HCT116 (cell line): ENCODE data around the gene KCNA2. TPM values are rescaled to one million over a fixed set of nuclear protein-coding genes. Genes with fewer than 3 reads are reported as not detected.

Source experiments
- ATAC-seq: fragments of 200-7000 bp; cut with Tn5 transposase; 2 replicates; pipeline ENCODE4 v1.9.1; 2020; ENCODE audit warnings: mild to moderate bottlenecking, moderate library complexity
- Bru-seq: library from RNA; stranded (reverse); fragments of 400-500 nt; gene quantifications from one replicate; lab custom pipeline; 2021; lab: Mats Ljungman, UMichigan
- BruChase-seq, 2 experiments: library from RNA; stranded (reverse); fragments of 400-500 nt; gene quantifications; one replicate each; lab custom pipeline; 2021; lab: Mats Ljungman, UMichigan
- BruUV-seq: library from RNA; stranded (reverse); fragments of 400-500 nt; replicated peaks from 2 replicates; lab custom pipeline; 2021; lab: Mats Ljungman, UMichigan
- CTCF ChIA-PET: fragments of 300-600 bp; sonication (Branson Sonifier 250); formaldehyde crosslinking; loops from one replicate; lab custom pipeline; 2021; ENCODE audit warnings: antibody characterized with exemption; lab: Charles Lee
- POLR2A ChIA-PET: fragments of 300-600, 350-600 bp; sonication (Branson Sonifier 250); formaldehyde crosslinking; loops from one replicate; lab custom pipeline; 2021; ENCODE audit warnings: antibody characterized with exemption; lab: Charles Lee
- RAD21 ChIA-PET, 2 experiments: fragments of 300-600 bp; sonication (Branson Sonifier 250); formaldehyde crosslinking; loops; one replicate each; lab custom pipeline; 2023; ENCODE audit warnings: low total read pairs in 2 of 2; ENCODE audit not compliant: uncharacterized antibody in 2 of 2, unreplicated experiment in 2 of 2, low non-redundant PET in 1 of 2; lab: Charles Lee
- DNase-seq: peaks from one replicate; pipeline ENCODE4 v3.0.0-alpha.2; 2010; ENCODE audit warnings: low read depth, low spot score
- H2AFZ ChIP-seq: fragments of 200-600 bp; shearing (Covaris generic), sonication (generic); 2 replicates; pipeline ENCODE4 v1.6.1; 2017; ENCODE audit warnings: low read depth, mixed run types, mixed read lengths, antibody characterized with exemption, low read length; ENCODE audit not compliant: poor library complexity, severe bottlenecking
- H3K27ac ChIP-seq: 2 replicates; pipeline ENCODE4 v1.5.1; 2012; ENCODE audit warnings: low read depth, low read length
- H3K27me3 ChIP-seq: fragments of 200-600 bp; sonication (generic); 2 replicates; pipeline ENCODE4 v1.6.1; 2016; ENCODE audit warnings: mixed run types, low read length, mixed read lengths; ENCODE audit not compliant: insufficient read depth
- H3K36me3 ChIP-seq, 2 experiments: fragments of 200-500 bp in 1 of 2; fragments of 200-600 bp in 1 of 2; sonication (Bioruptor generic) in 1 of 2; sonication (generic) in 1 of 2; 2 replicates each; pipeline versions ENCODE4 v1.5.1 to v1.6.1; 2014 to 2016; ENCODE audit warnings: low read length in 2 of 2, inconsistent platforms in 1 of 2, mixed read lengths in 1 of 2, mixed run types in 1 of 2; ENCODE audit not compliant: insufficient read depth in 2 of 2, control insufficient read depth in 1 of 2
- H3K4me1 ChIP-seq, 2 experiments: fragments of 200-600 bp in 1 of 2; sonication (generic) in 1 of 2; 2 replicates each; pipeline versions ENCODE4 v1.5.1 to v1.6.1; 2012 to 2017; ENCODE audit warnings: low read length in 2 of 2, inconsistent platforms in 1 of 2, mild to moderate bottlenecking in 1 of 2, mixed read lengths in 1 of 2, mixed run types in 1 of 2, moderate library complexity in 1 of 2; ENCODE audit not compliant: insufficient read depth in 2 of 2, control insufficient read depth in 1 of 2
- H3K4me2 ChIP-seq: fragments of 200-600 bp; sonication (generic); 2 replicates; pipeline ENCODE4 v1.6.1; 2017; ENCODE audit warnings: mixed run types, low read length, mixed read lengths
- H3K4me3 ChIP-seq, 2 experiments: fragments of 200-600 bp in 1 of 2; sonication (generic) in 1 of 2; replicated peaks in 1 of 2; 2 replicates each; pipeline ENCODE4 v1.5.1; 2011 to 2016; ENCODE audit warnings: low read length in 2 of 2, control low read depth in 1 of 2, low read depth in 1 of 2, mild to moderate bottlenecking in 1 of 2, mixed read lengths in 1 of 2, mixed run types in 1 of 2
- H3K79me2 ChIP-seq: fragments of 200-600 bp; sonication (generic); 2 replicates; pipeline ENCODE4 v1.6.1; 2017; ENCODE audit warnings: mild to moderate bottlenecking, mixed run types, low read length, moderate library complexity, mixed read lengths; ENCODE audit not compliant: insufficient read depth
- H3K9ac ChIP-seq: fragments of 200-600 bp; sonication (generic); 2 replicates; pipeline ENCODE4 v1.6.1; 2016; ENCODE audit warnings: low read length, mixed read lengths
- H3K9me2 ChIP-seq: fragments of 200-600 bp; sonication (generic), shearing (Covaris generic); 2 replicates; pipeline ENCODE4 v1.6.1; 2017; ENCODE audit warnings: mixed run types, mild to moderate bottlenecking, moderate library complexity; ENCODE audit not compliant: insufficient read depth
- H3K9me3 ChIP-seq, 2 experiments: fragments of 200-500 bp in 1 of 2; fragments of 200-600 bp in 1 of 2; sonication (Bioruptor generic) in 1 of 2; sonication (generic) in 1 of 2; 2 replicates each; pipeline ENCODE4 v1.6.1; 2014 to 2017; ENCODE audit warnings: low read length in 2 of 2, mixed read lengths in 2 of 2, inconsistent platforms in 1 of 2, low read depth in 1 of 2, mild to moderate bottlenecking in 1 of 2, mixed run types in 1 of 2, moderate library complexity in 1 of 2; ENCODE audit not compliant: control insufficient read depth in 1 of 2, insufficient read depth in 1 of 2
- H4K20me1 ChIP-seq: fragments of 200-600 bp; sonication (generic), shearing (Covaris generic); 2 replicates; pipeline ENCODE4 v1.6.1; 2017; ENCODE audit warnings: mixed run types, mild to moderate bottlenecking, moderate library complexity; ENCODE audit not compliant: insufficient read depth
- CBX3 ChIP-seq: IDR thresholded peaks from 2 replicates; pipeline ENCODE4 v1.6.1; 2012; ENCODE audit warnings: low read depth
- CEBPB ChIP-seq: IDR thresholded peaks from 2 replicates; pipeline ENCODE4 v1.6.1; 2012; ENCODE audit warnings: low read depth
- ELF1 ChIP-seq: IDR thresholded peaks from 2 replicates; pipeline ENCODE4 v1.6.1; 2012; ENCODE audit warnings: low read depth, borderline replicate concordance
- EZH2 ChIP-seq: fragments of 200-600 bp; sonication (generic); IDR thresholded peaks from 2 replicates; pipeline ENCODE4 v1.6.1; 2017; ENCODE audit warnings: antibody characterized with exemption, mixed run types
- EZH2phosphoT487 ChIP-seq: fragments of 200-600 bp; IDR thresholded peaks from 2 replicates; pipeline ENCODE4 v1.6.1; 2018; ENCODE audit warnings: antibody characterized with exemption, borderline replicate concordance
- POLR2A ChIP-seq: IDR thresholded peaks from 2 replicates; pipeline ENCODE4 v1.7.0; 2011; ENCODE audit warnings: borderline replicate concordance; ENCODE audit not compliant: insufficient read depth, insufficient read length; ENCODE audit errors: extremely low read depth
- POLR2AphosphoS5 ChIP-seq: IDR thresholded peaks from 2 replicates; pipeline ENCODE4 v1.6.1; 2011; ENCODE audit warnings: mild to moderate bottlenecking, low read depth, low read length, moderate library complexity
- RAD21 ChIP-seq: IDR thresholded peaks from 2 replicates; pipeline ENCODE4 v1.6.1; 2012; ENCODE audit warnings: low read depth, mild to moderate bottlenecking
- SP1 ChIP-seq: IDR thresholded peaks from 2 replicates; pipeline ENCODE4 v1.6.1; 2012; ENCODE audit warnings: low read depth
- SRF ChIP-seq: IDR thresholded peaks from 2 replicates; pipeline ENCODE4 v1.6.1; 2012; ENCODE audit warnings: low read depth
- TCF7L2 ChIP-seq: IDR thresholded peaks from 2 replicates; pipeline ENCODE4 v1.7.0; 2011; ENCODE audit warnings: borderline replicate concordance, inconsistent platforms; ENCODE audit not compliant: insufficient read depth, insufficient read length; ENCODE audit errors: extremely low read depth
- ZFX ChIP-seq: fragments of 450-650 bp; IDR thresholded peaks from 2 replicates; pipeline ENCODE4 v1.6.1; 2017
- ZNF274 ChIP-seq: fragments of 200-500 bp; sonication (Bioruptor generic); IDR thresholded peaks from 2 replicates; pipeline ENCODE4 v1.6.1; 2014; ENCODE audit warnings: mild to moderate bottlenecking, low read depth, low read length, inconsistent platforms
- intact Hi-C: fragments of 100-400 bp; cut with micrococcal nuclease; formaldehyde crosslinking; loops from 2 replicates; pipeline ENCODE4 v1.10.0; 2022
- long read RNA-seq: library from polyadenylated mRNA; unstranded; transcript quantifications from one replicate; pipeline ENCODE4 v2.0.0, GENCODE V29; 2021; ENCODE audit not compliant: unreplicated experiment
- polyA plus RNA-seq: library from polyadenylated mRNA; unstranded; fragments of >200 nt; gene quantifications from 2 replicates; pipeline ENCODE4 v1.2.1, GENCODE V29; 2012; ENCODE audit warnings: missing spikeins
- total RNA-seq: library from RNA; stranded (reverse); gene quantifications from one replicate; pipeline ENCODE4 v1.2.1, GENCODE V29; 2021; ENCODE audit not compliant: unreplicated experiment
- TF ChIP-seq, protein P1 (sequence below): IDR thresholded peaks from 2 replicates; pipeline ENCODE4 v1.6.1; 2012
- TF ChIP-seq, protein P2 (sequence below): IDR thresholded peaks from 2 replicates; pipeline ENCODE4 v1.6.1; 2012
- TF ChIP-seq, protein P3 (sequence below): IDR thresholded peaks from 2 replicates; pipeline ENCODE4 v1.6.1; 2012; ENCODE audit warnings: low read depth

The KCNA2 gene
- total RNA-seq = not detected
- polyA plus RNA-seq = not detected in 2 replicates
- not detected for Bru-seq, nascent RNA
- not detected for BruChase-seq, experiment 1, labeled RNA remaining after a 6-hour chase
- BruChase-seq, experiment 2, labeled RNA remaining after a 2-hour chase = not detected
- long read RNA-seq = 0 reads

DNA sequence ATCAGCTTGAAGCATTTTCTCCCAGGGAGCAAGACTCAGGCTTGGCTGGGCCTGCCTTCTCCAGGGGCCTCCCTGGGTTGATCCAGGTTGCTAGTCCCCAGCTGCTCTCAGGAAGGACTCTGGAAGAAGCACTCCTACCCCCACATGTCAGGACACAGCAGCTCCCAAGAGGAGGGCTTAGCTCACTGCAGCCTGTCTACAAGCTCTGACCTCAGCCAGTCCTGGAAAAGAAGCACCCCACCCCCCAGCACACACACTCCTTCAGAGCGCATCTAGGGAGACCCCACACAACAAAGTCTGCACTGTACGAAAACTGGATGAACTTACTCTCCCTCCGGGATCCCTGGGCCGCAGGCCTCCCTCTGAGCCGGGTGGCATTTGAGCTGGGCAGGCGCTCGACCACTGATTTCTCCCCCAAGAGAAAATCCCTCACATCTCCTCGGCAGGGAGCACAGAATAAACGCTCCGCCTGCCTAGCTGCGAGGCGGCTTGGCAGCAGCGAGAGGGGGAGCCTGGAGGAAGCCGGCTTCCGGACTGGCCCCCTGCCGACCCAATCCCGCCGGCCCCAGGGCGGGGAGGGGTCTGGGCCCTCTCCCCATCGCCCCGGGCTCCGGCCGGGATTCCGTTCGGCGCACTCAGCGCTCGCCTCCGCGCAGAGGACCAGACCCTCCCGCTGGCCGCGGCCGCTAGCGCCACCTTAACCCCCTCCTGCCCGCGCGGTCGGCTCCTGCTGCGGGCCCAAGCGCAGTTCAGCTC, at the start of gene KCNA2:
Gene KCNA2, minus strand, starts transcription at position 458 of the 756 bp plus-strand sequence. CDS start 1,576 bp downstream, outside the sequence.
- H2AFZ ChIP-seq = no peak within 1 kb of the TSS
- H3K79me2 ChIP-seq = no peaks in the 10 kb centered on the region
- TF ChIP-seq ZNF274 (no peak), EZH2phosphoT487 (no peak), EZH2 (no peak), ZFX (no peak), POLR2A (no peak), CBX3 (no peak)
- TF ChIP-seq, protein P1, sequence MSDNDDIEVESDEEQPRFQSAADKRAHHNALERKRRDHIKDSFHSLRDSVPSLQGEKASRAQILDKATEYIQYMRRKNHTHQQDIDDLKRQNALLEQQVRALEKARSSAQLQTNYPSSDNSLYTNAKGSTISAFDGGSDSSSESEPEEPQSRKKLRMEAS = no peak
- no peaks in the 10 kb centered on the region for H3K9me2 ChIP-seq
- no peak within 1 kb of the TSS for H3K4me3 ChIP-seq
- no TSS peak for BruUV-seq
- no peak within 1 kb of the TSS for H3K9ac ChIP-seq
- no peak within 1 kb of the TSS for H3K4me2 ChIP-seq
- no peaks in the 10 kb centered on the region for H3K4me1 ChIP-seq
- ATAC-seq (no peak), DNase-seq (no peak)
- no peaks in the 10 kb centered on the region for H3K36me3 ChIP-seq
- no peaks in the 10 kb centered on the region for H3K9me3 ChIP-seq
- ChIA-PET RAD21 (no interaction called here), POLR2A (no interaction called here), CTCF (interaction anchor here (1.9 kb wide), 1 partner anchor 13 kb away, joined by 8 read pairs; no protein-coding TSS in a partner anchor)
- H4K20me1 ChIP-seq = no peaks in the 10 kb centered on the region
- H3K27me3 ChIP-seq = peaks cover 3% of the 10 kb centered on the region
- no peak within 1 kb of the TSS for H3K27ac ChIP-seq
- intact Hi-C loops = no loop called here

DNA sequence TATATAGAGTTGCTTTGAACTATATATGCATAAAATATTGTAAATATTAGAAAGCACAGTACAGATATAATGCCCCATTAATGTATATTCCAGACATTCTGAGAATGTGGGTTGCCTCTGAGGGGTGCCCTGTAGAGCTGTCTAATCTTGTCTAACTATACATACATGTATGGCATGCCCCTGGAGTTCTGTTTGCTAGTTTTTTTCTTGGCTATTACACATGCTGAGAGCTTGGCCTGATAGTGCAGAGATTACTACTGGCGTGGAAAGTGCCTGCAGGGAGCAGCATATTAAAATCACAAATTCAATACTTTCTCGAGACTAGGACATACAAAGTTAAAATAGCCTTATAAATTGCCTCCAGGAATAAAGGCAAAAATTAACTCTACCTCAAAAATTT, 44.5 kb upstream of the KCNA2 start:
- BruUV-seq = no TSS peak
- no peak overlapping the region for H3K4me3 ChIP-seq
- H3K79me2 ChIP-seq = no peaks in the 10 kb centered on the region
- H4K20me1 ChIP-seq = no peaks in the 10 kb centered on the region
- no peak overlapping the region for H3K4me2 ChIP-seq
- CTCF ChIA-PET = no interaction called here
- H3K4me1 ChIP-seq = no peaks in the 10 kb centered on the region
- no peak overlapping the region for H3K27ac ChIP-seq
- no peaks in the 10 kb centered on the region for H3K9me2 ChIP-seq
- peaks cover 82% of the 10 kb centered on the region for H3K27me3 ChIP-seq
- ATAC-seq (no peak), DNase-seq (no peak)
- POLR2A ChIA-PET = no interaction called here
- no peak overlapping the region for H3K9ac ChIP-seq
- intact Hi-C loops = loop anchor here (5.0 kb wide), 2 partner anchors 37 to 62 kb away; no protein-coding TSS in a partner anchor
- no peaks in the 10 kb centered on the region for H3K9me3 ChIP-seq
- no peak overlapping the region for H2AFZ ChIP-seq
- H3K36me3 ChIP-seq = no peaks in the 10 kb centered on the region
- RAD21 ChIA-PET = no interaction called here
- TF ChIP-seq TCF7L2 = no peak
- TF ChIP-seq, protein P2, sequence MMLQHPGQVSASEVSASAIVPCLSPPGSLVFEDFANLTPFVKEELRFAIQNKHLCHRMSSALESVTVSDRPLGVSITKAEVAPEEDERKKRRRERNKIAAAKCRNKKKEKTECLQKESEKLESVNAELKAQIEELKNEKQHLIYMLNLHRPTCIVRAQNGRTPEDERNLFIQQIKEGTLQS = no peak
- TF ChIP-seq, protein P1 = no peak
- no peak for TF ChIP-seq RAD21
- no peak for TF ChIP-seq POLR2A
- no peak for TF ChIP-seq ELF1
- no peak for TF ChIP-seq POLR2AphosphoS5
- TF ChIP-seq SRF = no peak
- TF ChIP-seq EZH2 = no peak
- TF ChIP-seq, protein P3, sequence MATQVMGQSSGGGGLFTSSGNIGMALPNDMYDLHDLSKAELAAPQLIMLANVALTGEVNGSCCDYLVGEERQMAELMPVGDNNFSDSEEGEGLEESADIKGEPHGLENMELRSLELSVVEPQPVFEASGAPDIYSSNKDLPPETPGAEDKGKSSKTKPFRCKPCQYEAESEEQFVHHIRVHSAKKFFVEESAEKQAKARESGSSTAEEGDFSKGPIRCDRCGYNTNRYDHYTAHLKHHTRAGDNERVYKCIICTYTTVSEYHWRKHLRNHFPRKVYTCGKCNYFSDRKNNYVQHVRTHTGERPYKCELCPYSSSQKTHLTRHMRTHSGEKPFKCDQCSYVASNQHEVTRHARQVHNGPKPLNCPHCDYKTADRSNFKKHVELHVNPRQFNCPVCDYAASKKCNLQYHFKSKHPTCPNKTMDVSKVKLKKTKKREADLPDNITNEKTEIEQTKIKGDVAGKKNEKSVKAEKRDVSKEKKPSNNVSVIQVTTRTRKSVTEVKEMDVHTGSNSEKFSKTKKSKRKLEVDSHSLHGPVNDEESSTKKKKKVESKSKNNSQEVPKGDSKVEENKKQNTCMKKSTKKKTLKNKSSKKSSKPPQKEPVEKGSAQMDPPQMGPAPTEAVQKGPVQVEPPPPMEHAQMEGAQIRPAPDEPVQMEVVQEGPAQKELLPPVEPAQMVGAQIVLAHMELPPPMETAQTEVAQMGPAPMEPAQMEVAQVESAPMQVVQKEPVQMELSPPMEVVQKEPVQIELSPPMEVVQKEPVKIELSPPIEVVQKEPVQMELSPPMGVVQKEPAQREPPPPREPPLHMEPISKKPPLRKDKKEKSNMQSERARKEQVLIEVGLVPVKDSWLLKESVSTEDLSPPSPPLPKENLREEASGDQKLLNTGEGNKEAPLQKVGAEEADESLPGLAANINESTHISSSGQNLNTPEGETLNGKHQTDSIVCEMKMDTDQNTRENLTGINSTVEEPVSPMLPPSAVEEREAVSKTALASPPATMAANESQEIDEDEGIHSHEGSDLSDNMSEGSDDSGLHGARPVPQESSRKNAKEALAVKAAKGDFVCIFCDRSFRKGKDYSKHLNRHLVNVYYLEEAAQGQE = no peak
- no peak for TF ChIP-seq CEBPB
- TF ChIP-seq SP1 = no peak
